ENCODE measurements around the gene SLC35F3. TPM values are rescaled to one million over a fixed set of nuclear protein-coding genes. Genes with fewer than 3 reads are reported as not detected.

Gene SLC35F3
- total RNA-seq, result not detected in 2 replicates

GRCh38 chr1:233904633-233905415 is at the start of gene SLC35F3:
TSS of gene SLC35F3 (plus strand) at chr1:233904676.

GRCh38 chr1:234373064-234373958 is 468.8 kb downstream of the SLC35F3 start, which contains the start of gene COA6:
TSS of gene COA6 (plus strand) at chr1:234373456. CDS start at chr1:234373467, 11 bp downstream.

Small RNA genes lying within 50 kb of the gene (small RNA-seq; reads per million reads assigned to genes)
- not detected for gene MIR4671

Data from subcutaneous preadipocyte (primary cell).